GM12891 (cell line): ENCODE data around the gene DNAH7.

Experiments
- DNase-seq: peaks from one replicate; pipeline ENCODE4 v3.0.0; 2011; ENCODE audit warnings: low spot score; ENCODE audit not compliant: insufficient read length
- FAIRE-seq: peaks from 2 replicates; lab custom pipeline; 2011; peaks lifted over from hg19 to GRCh38; lab: Jason Lieb, UNC
- PAX5 ChIP-seq: IDR thresholded peaks from 2 replicates; pipeline ENCODE4 v1.6.1; 2011; ENCODE audit warnings: low read length, moderate library complexity, mild to moderate bottlenecking; ENCODE audit not compliant: insufficient read depth, severe bottlenecking
- POLR2A ChIP-seq: IDR thresholded peaks from 2 replicates; pipeline ENCODE4 v1.6.1; 2011; ENCODE audit warnings: low read depth, low read length, control low read depth
- POLR2AphosphoS5 ChIP-seq: IDR thresholded peaks from 2 replicates; pipeline ENCODE4 v1.6.1; 2011; ENCODE audit warnings: low read depth, low read length, control low read depth
- POU2F2 ChIP-seq: IDR thresholded peaks from 2 replicates; pipeline ENCODE4 v1.6.1; 2011; ENCODE audit warnings: low read depth, mild to moderate bottlenecking, control low read depth, low read length, moderate library complexity
- SPI1 ChIP-seq: IDR thresholded peaks from 2 replicates; pipeline ENCODE4 v1.6.1; 2011; ENCODE audit warnings: low read depth, low read length, control low read depth
- TAF1 ChIP-seq: IDR thresholded peaks from 2 replicates; pipeline ENCODE4 v1.6.1; 2011; ENCODE audit warnings: low read depth, low read length, control low read depth

DNAH7 gene

DNA sequence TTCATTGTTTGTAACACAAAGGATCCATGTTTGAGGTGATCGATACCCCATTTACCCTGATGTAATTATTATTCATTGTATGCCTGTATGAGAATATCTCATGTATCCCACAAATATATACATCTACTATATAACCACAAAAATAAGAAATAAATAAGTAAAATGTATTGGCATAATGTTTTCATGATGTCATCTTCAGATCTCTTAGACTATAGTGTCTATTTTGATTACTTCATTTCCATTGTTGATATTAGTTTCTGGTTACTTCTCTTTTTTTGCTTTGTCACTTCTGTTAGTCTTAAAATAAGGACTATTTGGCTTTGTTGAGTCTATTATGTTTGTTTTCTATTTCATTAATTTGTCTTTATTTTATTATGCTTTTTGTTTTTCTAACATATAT, 301.9 kb downstream of the DNAH7 start:
- TF ChIP-seq POLR2AphosphoS5 (no peak), POU2F2 (no peak), PAX5 (no peak), TAF1 (no peak), SPI1 (no peak), POLR2A (no peak)
- no peak for FAIRE-seq
- DNase-seq: no peak

DNA sequence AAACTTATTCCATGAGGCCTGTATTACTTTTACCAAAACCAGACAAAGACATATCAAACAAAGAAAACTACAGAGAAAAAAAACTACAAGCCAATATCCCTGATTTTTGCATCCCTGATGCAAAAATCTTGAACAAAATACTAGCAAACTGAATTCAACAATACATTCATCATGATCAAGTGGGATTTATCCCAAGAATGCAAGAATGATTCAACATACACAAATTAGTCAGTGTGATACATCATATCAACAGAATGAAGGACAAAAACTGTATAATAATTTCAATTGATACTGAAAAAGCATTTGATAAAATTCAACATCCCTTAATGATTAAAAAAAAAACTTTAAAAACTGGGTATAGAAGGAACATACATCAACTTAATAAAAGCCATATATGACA, 304.8 kb downstream of the DNAH7 start:
- TF ChIP-seq TAF1 (no peak), PAX5 (no peak), POLR2A (no peak), POLR2AphosphoS5 (no peak), POU2F2 (no peak), SPI1 (no peak)
- FAIRE-seq (no peak), DNase-seq (no peak)

DNA sequence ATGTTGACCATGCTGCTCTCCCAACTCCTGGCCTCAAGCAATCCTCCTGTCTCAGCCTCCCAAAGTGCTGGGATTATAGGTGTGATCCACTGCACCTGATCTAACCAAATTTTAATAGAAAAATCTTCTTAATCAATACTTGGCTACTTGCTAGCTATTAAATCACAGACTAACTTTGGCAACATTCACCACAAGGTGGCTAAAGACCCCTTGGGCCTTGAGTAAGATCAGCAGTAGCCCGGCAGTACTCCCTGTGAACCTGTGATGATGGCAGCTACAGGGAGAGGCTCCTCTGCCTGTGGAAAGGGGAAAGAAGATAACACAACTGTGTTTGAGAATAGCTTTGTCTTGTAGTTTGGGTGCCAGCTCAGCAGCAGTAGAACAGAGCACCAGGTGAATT, 308.8 kb downstream of the DNAH7 start:
- FAIRE-seq (no peak), DNase-seq (no peak)
- TF ChIP-seq POLR2AphosphoS5 (no peak), POLR2A (no peak), PAX5 (no peak), TAF1 (no peak), POU2F2 (no peak)

DNA sequence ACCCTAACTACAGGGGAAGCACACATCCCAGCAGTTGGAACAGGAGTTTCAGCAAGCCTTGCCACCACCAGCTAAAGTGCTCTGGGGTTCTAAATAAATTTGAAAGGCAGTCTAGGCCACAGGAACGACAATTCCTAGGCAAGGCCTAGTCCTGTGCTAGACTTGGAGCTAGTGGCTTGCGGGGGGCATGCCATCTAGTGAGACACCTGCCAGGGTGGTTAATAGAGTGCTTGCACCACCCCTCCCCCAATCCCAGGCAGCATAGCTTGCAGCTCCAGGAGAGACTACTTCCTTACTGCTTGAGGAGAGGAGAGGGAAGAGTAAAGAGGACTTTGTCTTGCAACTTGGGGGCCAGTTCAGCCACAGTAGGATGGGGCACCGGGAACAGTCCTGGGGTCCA, 309.8 kb downstream of the DNAH7 start:
- FAIRE-seq (no peak), DNase-seq (no peak)
- TF ChIP-seq PAX5: no peak
- no peak for TF ChIP-seq POLR2AphosphoS5
- TF ChIP-seq POU2F2: no peak
- TF ChIP-seq TAF1: no peak
- TF ChIP-seq POLR2A: no peak
- no peak for TF ChIP-seq SPI1

DNA sequence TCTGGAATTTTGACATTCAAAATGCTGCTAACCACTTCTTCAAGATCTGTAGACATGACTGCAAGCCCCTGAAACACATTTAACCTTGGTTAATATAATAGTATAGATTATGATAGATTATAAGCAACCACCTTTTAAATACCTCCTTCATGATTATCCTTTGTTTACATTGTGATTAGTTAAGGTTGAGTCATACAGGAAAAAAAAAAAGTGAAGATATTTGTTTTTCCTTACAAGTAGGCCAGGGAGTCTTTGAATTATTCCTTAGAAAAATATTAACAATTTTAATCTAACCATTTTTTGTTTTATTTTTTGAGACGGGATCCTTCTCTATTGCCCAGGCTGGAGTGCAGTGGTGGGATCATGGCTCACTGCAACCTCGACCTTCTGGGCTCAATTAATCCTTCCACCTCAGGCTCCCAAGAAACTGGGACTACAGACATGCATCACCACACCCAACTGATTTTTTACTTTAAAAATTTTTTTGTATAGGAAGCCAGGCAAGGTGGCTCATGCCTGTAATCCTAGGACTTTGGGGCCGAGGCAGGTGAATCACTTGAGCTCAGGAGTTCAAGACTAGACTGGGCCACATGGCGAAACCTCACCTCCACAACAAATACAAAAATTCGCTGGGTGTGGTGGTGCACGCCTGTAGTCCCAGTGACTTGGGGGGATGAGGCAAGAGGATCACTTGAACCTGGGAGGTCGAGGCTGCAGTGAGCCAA, 312.3 kb downstream of the DNAH7 start:
- no peak for DNase-seq
- FAIRE-seq: no peak
- TF ChIP-seq SPI1 (no peak), POLR2A (no peak), POU2F2 (no peak), PAX5 (no peak)

DNA sequence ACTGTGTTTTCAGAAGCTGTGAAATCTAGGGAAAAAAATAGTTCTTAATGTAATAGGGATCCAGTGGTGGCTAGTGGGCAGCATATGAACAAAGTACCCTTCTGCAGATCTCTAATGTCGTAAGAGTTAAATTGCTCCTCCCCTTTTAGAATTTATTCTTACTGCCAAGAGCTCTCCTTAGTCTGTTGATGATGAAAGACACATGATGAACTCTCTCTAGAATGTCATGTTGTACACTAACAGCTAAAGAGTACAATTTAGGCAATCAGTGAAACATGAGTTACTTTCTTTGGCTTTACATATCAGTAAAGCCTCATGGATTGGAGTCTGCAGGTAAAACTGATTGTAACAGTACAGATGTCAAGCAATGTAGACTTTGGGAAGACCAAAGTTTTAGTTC, 327.4 kb downstream of the DNAH7 start:
- no peak for FAIRE-seq
- no peak for DNase-seq

DNA sequence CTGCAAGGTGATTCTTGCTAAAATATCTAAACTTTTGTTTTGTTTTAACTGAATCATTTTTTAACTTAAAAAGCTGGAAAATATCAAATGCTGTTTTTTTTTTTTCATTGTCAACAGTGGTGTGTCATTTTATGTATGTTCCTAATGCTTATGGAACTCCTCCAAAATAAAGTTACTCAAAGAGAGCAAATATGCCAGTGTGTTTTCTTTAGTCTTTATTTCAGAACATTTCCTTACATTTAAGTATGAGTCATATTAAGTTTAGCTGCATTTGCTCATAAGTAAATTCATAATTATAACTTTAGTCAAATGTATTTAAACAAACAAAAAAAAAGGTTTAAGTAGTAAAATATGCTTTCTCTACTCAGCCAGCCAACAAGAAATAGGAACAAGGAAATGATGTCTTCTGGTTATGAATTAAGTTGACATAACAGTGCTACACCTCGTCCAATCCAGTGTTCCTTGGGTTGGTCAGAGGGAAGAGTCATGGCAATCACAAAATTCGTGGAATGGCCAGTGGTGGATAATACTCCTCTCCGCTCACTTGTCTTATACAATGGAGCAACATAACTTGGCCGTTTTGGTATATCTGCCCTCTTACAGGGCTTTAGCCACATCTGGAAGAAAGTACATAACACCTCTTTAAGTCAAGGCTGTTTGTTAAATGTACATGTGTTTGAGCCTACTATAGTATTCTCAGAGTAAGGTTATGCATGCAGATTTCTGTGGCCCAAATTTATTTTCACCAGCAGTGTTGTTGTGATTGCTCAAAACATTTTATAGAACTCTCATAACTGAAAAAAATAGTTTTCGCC, 330.9 kb downstream of the DNAH7 start:
- no peak for TF ChIP-seq POU2F2
- no peak for TF ChIP-seq POLR2AphosphoS5
- TF ChIP-seq POLR2A: no peak
- no peak for TF ChIP-seq PAX5
- no peak for TF ChIP-seq TAF1
- TF ChIP-seq SPI1: no peak
- no peak for DNase-seq
- FAIRE-seq: no peak

More for the DNA sequence above, 327.4 kb downstream of the DNAH7 start:
- no peak for TF ChIP-seq SPI1
- TF ChIP-seq POLR2AphosphoS5: no peak
- no peak for TF ChIP-seq POLR2A
- no peak for TF ChIP-seq PAX5
- TF ChIP-seq POU2F2: no peak
- no peak for TF ChIP-seq TAF1

DNA sequence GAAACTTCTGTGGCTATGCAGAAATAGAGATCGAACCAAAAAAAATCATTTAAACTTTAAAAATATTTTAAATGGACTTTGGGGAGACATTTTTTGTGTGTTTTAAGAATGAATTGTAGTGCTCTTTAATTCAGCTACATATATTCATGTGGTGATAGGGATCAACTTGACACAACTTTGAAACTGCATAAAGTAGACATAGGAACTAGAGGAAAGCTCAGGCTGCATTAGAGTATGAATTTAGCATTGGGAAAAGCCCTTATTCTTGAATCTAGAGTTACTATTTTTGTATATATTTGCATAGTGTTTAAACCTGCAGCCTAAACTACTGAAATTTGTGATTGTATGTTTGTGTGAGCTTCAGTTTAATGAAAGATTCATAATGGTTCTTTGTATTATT, 333.3 kb downstream of the DNAH7 start:
- TF ChIP-seq POU2F2: no peak
- no peak for TF ChIP-seq POLR2AphosphoS5
- TF ChIP-seq SPI1: no peak
- TF ChIP-seq POLR2A: no peak
- no peak for TF ChIP-seq PAX5
- no peak for TF ChIP-seq TAF1
- DNase-seq (no peak), FAIRE-seq (no peak)

DNA sequence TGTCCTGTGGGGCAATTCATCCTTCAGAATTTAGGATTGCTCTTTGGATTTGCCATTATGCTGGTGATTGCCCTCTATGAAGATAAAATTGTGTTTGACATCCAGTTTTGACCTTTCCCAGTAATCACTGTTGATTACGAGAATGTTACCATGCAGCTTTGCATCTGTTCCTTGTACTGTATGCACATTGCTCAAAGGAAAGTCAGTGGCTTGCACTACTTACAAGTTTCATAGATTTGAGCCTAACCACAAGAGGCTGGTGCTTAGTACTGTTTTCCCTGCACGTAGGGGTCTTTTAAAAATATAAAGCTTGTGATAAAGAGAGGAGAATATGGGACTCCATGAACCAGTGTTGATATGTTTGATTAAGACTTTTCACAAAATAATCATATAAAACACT, 333.7 kb downstream of the DNAH7 start:
- no peak for FAIRE-seq
- no peak for DNase-seq
- no peak for TF ChIP-seq PAX5
- TF ChIP-seq POLR2AphosphoS5: no peak
- TF ChIP-seq TAF1: no peak
- TF ChIP-seq POLR2A: no peak
- TF ChIP-seq SPI1: no peak
- TF ChIP-seq POU2F2: no peak

DNA sequence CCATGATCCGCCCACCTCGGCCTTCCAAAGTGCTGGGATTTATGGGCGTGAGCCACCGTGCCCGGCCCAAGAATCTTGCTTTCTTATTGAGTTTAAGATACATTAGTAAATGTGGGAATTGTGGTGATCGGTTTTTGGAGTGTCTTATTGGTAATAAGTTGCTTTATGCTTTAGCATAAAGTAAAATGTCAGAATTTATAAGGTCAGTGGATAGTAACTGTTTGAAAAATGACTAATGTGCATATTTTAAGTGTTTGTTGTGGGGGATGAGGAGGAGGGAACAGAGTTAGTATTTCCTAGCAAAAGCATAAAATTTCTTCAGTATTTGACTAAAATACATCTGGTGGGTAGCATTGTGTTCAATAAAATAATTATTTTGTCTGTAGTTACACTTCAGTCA, 334.2 kb downstream of the DNAH7 start:
- no peak for TF ChIP-seq POLR2A
- TF ChIP-seq POLR2AphosphoS5: no peak
- TF ChIP-seq TAF1: no peak
- TF ChIP-seq POU2F2: no peak
- TF ChIP-seq SPI1: no peak
- no peak for TF ChIP-seq PAX5

More for the DNA sequence above, 334.2 kb downstream of the DNAH7 start:
- FAIRE-seq (no peak), DNase-seq (no peak)
